OCI-LY3 (cell line): ENCODE data around the gene APOL5.

Experiments used
- H2AFZ ChIP-seq: fragments of 200-600, 300-600 bp; shearing (Covaris generic); 2 replicates; pipeline ENCODE4 v1.6.0; 2014; ENCODE audit warnings: antibody characterized with exemption, low read depth, low read length
- H3K27ac ChIP-seq: fragments of 200-600, 300-600 bp; sonication (generic); 2 replicates; pipeline ENCODE4 v1.5.1; 2014; ENCODE audit warnings: mild to moderate bottlenecking, low read length, moderate library complexity, mixed read lengths
- H3K27me3 ChIP-seq: fragments of 200-600, 300-600 bp; sonication (generic); 2 replicates; pipeline ENCODE4 v1.6.1; 2014; ENCODE audit warnings: low read depth, low read length, mixed read lengths
- H3K36me3 ChIP-seq: fragments of 200-600, 300-600 bp; sonication (generic); replicated peaks from 2 replicates; pipeline ENCODE3; 2014; ENCODE audit warnings: low read depth, low read length, mixed read lengths
- H3K4me1 ChIP-seq: fragments of 300-600, 200-600 bp; sonication (generic); 2 replicates; pipeline ENCODE4 v1.6.1; 2014; ENCODE audit warnings: low read length, mixed read lengths
- H3K4me2 ChIP-seq: fragments of 200-600, 300-600 bp; sonication (generic); 2 replicates; pipeline ENCODE4 v1.6.1; 2014; ENCODE audit warnings: low read length, mixed read lengths
- H3K4me3 ChIP-seq: fragments of 300-600, 200-600 bp; sonication (generic); 2 replicates; pipeline ENCODE4 v1.5.1; 2014; ENCODE audit warnings: antibody characterized with exemption, mild to moderate bottlenecking, low read length, moderate library complexity
- H3K79me2 ChIP-seq: fragments of 300-600, 200-600 bp; shearing (Covaris generic); 2 replicates; pipeline ENCODE4 v1.6.1; 2014; ENCODE audit warnings: mild to moderate bottlenecking, low read length, mixed read lengths
- H3K9ac ChIP-seq: fragments of 300-600, 200-600 bp; shearing (Covaris generic); 2 replicates; pipeline ENCODE4 v1.6.0; 2014; ENCODE audit warnings: mild to moderate bottlenecking, low read length, moderate library complexity
- H3K9me3 ChIP-seq: fragments of 200-600, 300-600 bp; shearing (Covaris generic); 2 replicates; pipeline ENCODE4 v1.6.1; 2014; ENCODE audit warnings: low read length, mixed read lengths; ENCODE audit not compliant: insufficient read depth
- H4K20me1 ChIP-seq: fragments of 200-600, 300-600 bp; sonication (generic); 2 replicates; pipeline ENCODE4 v1.6.1; 2016; ENCODE audit warnings: low read length, mixed read lengths; ENCODE audit not compliant: insufficient read depth
- CTCF ChIP-seq: fragments of 200-600, 300-600 bp; sonication (generic); IDR thresholded peaks from 2 replicates; pipeline ENCODE4 v1.5.1; 2014; ENCODE audit warnings: antibody characterized with exemption, low read length, low read depth
- EZH2phosphoT487 ChIP-seq: fragments of 200-600 bp; shearing (Covaris generic); IDR thresholded peaks from 2 replicates; pipeline ENCODE4 v1.6.1; 2018; ENCODE audit warnings: antibody characterized with exemption, mixed run types, low read depth

Gene APOL5

GRCh38 chr22:35719212-35719875 lies 1.7 kb downstream of the APOL5 start:
- peak; percentile 43 for TF ChIP-seq CTCF
- no peak for TF ChIP-seq EZH2phosphoT487
- Histone ChIP-seq H2AFZ (no peak overlapping the region), H3K79me2 (no peaks in the 10 kb centered on the region)

GRCh38 chr22:35721960-35722359 lies 4.3 kb downstream of the APOL5 start:
- Histone ChIP-seq H3K36me3 (no peaks in the 10 kb centered on the region), H3K27ac (no peak overlapping the region), H3K4me3 (no peak overlapping the region), H3K9me3 (no peaks in the 10 kb centered on the region), H3K4me1 (no peaks in the 10 kb centered on the region), H4K20me1 (no peaks in the 10 kb centered on the region), H3K9ac (no peak overlapping the region), H2AFZ (no peak overlapping the region), H3K27me3 (peaks cover 5% of the 10 kb centered on the region; the same call in 1 of the 2 replicates), H3K4me2 (no peak overlapping the region), H3K79me2 (no peaks in the 10 kb centered on the region)
- TF ChIP-seq EZH2phosphoT487 (no peak), CTCF (no peak)

More at GRCh38 chr22:35719212-35719875, 1.7 kb downstream of the APOL5 start:
- Histone ChIP-seq H3K4me3 (no peak overlapping the region), H3K4me2 (no peak overlapping the region), H3K27me3 (no peaks in the 10 kb centered on the region), H3K4me1 (no peaks in the 10 kb centered on the region), H3K9ac (no peak overlapping the region), H3K9me3 (no peaks in the 10 kb centered on the region), H4K20me1 (no peaks in the 10 kb centered on the region), H3K36me3 (no peaks in the 10 kb centered on the region), H3K27ac (no peak overlapping the region)

- no peaks in the 10 kb centered on the region for H3K4me1 ChIP-seq
- H3K27ac ChIP-seq: no peak overlapping the region
- TF ChIP-seq EZH2phosphoT487 (no peak), CTCF (no peak)
These were observed 7.8 kb downstream of the APOL5 start for GRCh38 chr22:35725521-35725920.

GRCh38 chr22:35726398-35726797 lies 8.7 kb downstream of the APOL5 start:
- Histone ChIP-seq H3K27me3 (peaks cover 12% of the 10 kb centered on the region; the same call in 1 of the 2 replicates), H3K36me3 (no peaks in the 10 kb centered on the region), H3K27ac (no peak overlapping the region), H3K4me2 (no peak overlapping the region), H3K9me3 (no peaks in the 10 kb centered on the region), H4K20me1 (no peaks in the 10 kb centered on the region), H3K4me3 (no peak overlapping the region), H2AFZ (no peak overlapping the region), H3K4me1 (no peaks in the 10 kb centered on the region), H3K9ac (no peak overlapping the region), H3K79me2 (no peaks in the 10 kb centered on the region)
- TF ChIP-seq EZH2phosphoT487: no peak
- TF ChIP-seq CTCF: no peak

More at GRCh38 chr22:35725521-35725920, 7.8 kb downstream of the APOL5 start:
- H3K9ac ChIP-seq: no peak overlapping the region
- no peaks in the 10 kb centered on the region for H3K9me3 ChIP-seq
- H2AFZ ChIP-seq: no peak overlapping the region
- peaks cover 8% of the 10 kb centered on the region; the same call in 1 of the 2 replicates for H3K27me3 ChIP-seq
- no peaks in the 10 kb centered on the region for H3K79me2 ChIP-seq
- no peaks in the 10 kb centered on the region for H3K36me3 ChIP-seq
- no peak overlapping the region for H3K4me3 ChIP-seq
- H4K20me1 ChIP-seq: no peaks in the 10 kb centered on the region
- no peak overlapping the region for H3K4me2 ChIP-seq
